K562 (cell line): ENCODE measurements around the gene RPS6KA2. TPM values are rescaled to one million over a fixed set of nuclear protein-coding genes. Genes with fewer than 3 reads are reported as not detected.

Experiments used
- ATAC-seq: fragments of 200-7000 bp; cut with Tn5 transposase; 3 replicates; pipeline ENCODE4 v1.9.1; 2020; ENCODE audit warnings: moderate library complexity
- BruUV-seq: library from RNA; stranded (reverse); fragments of 400-500 nt; replicated peaks from 2 replicates; lab custom pipeline; 2021; lab: Mats Ljungman, UMichigan
- CTCF ChIA-PET: fragments of 300-600 bp; formaldehyde crosslinking; extraction: SDS; loops from one replicate; lab custom pipeline; 2021; ENCODE audit warnings: low intra/inter-chr PET ratio; lab: Yijun Ruan, JAX
- POLR2A ChIA-PET: fragments of 300-600, 350-650 bp; sonication (Branson Sonifier 250); formaldehyde crosslinking; extraction: SDS; loops from one replicate; lab custom pipeline; 2021; ENCODE audit warnings: antibody characterized with exemption, inconsistent platforms; lab: Yijun Ruan, JAX
- DNase-seq, 4 experiments: peaks; one replicate each; pipeline versions ENCODE4 v3.0.0 to v3.0.0-alpha.2; 2011 to 2018; ENCODE audit warnings: low spot score in 3 of 4, mixed read lengths in 3 of 4; ENCODE audit errors: extremely low read depth in 1 of 4
- FAIRE-seq: peaks from 2 replicates; lab custom pipeline; 2011; peaks lifted over from hg19 to GRCh38; lab: Jason Lieb, UNC
- H2AFZ ChIP-seq: 2 replicates; pipeline ENCODE4 v1.6.0; 2011; ENCODE audit warnings: low read depth, low read length, control low read depth, inconsistent platforms
- H3K27ac ChIP-seq: fragments of 200-600 bp; 3 replicates; pipeline ENCODE4 v1.8.0; 2011; ENCODE audit warnings: low read depth, mild to moderate bottlenecking, control low read depth, inconsistent platforms, low read length, moderate library complexity, mixed read lengths; ENCODE audit errors: extremely low read depth
- H3K27me3 ChIP-seq, 2 experiments: fragments of 300-600 bp in 1 of 2; 2 replicates in 1 of 2; 3 replicates in 1 of 2; pipeline versions ENCODE4 v1.6.0 to v1.8.0; 2011; ENCODE audit warnings: inconsistent platforms in 2 of 2, low read length in 2 of 2, mild to moderate bottlenecking in 1 of 2, mixed read lengths in 1 of 2, moderate library complexity in 1 of 2; ENCODE audit not compliant: control insufficient read depth in 2 of 2, insufficient read depth in 2 of 2
- H3K36me3 ChIP-seq: fragments of 300-600 bp; 3 replicates; pipeline ENCODE4 v1.8.0; 2011; ENCODE audit warnings: mild to moderate bottlenecking, low read length, inconsistent platforms; ENCODE audit not compliant: control insufficient read depth, insufficient read depth
- H3K4me1 ChIP-seq, 2 experiments: fragments of 200-600 bp in 1 of 2; replicated peaks in 1 of 2; 2 replicates in 1 of 2; 3 replicates in 1 of 2; pipeline versions ENCODE4 v1.5.1 to v1.8.0; 2011; ENCODE audit warnings: inconsistent platforms in 2 of 2, low read length in 2 of 2, mild to moderate bottlenecking in 1 of 2, mixed read lengths in 1 of 2, moderate library complexity in 1 of 2; ENCODE audit not compliant: control insufficient read depth in 2 of 2, insufficient read depth in 2 of 2
- H3K4me2 ChIP-seq: 2 replicates; pipeline ENCODE4 v1.6.1; 2011; ENCODE audit warnings: low read length, control low read depth, inconsistent platforms, mixed read lengths; ENCODE audit not compliant: insufficient read depth
- H3K4me3 ChIP-seq: fragments of 200-600 bp; sonication (generic), shearing (Covaris generic); 2 replicates; pipeline ENCODE4 v1.5.1; 2016; ENCODE audit warnings: control low read depth, inconsistent platforms
- H3K79me2 ChIP-seq: fragments of 200-600 bp; 3 replicates; pipeline ENCODE4 v1.8.0; 2011; ENCODE audit warnings: low read length, inconsistent platforms; ENCODE audit not compliant: control insufficient read depth, insufficient read depth
- H3K9ac ChIP-seq, 2 experiments: 2 replicates each; pipeline versions ENCODE4 v1.6.0 to v1.6.1; 2011; ENCODE audit warnings: low read depth in 2 of 2, low read length in 2 of 2, control low read depth in 1 of 2, inconsistent platforms in 1 of 2, mild to moderate bottlenecking in 1 of 2, mixed read lengths in 1 of 2; ENCODE audit not compliant: insufficient read depth in 1 of 2
- H3K9me1 ChIP-seq: one replicate; pipeline ENCODE4 v1.6.0; 2011; ENCODE audit warnings: inconsistent platforms, mild to moderate bottlenecking, low read length, moderate library complexity; ENCODE audit not compliant: control insufficient read depth, insufficient read depth
- H3K9me3 ChIP-seq: replicated peaks from 2 replicates; pipeline ENCODE4 v1.5.1; 2011; ENCODE audit warnings: low read depth, low read length, inconsistent platforms; ENCODE audit not compliant: control insufficient read depth, insufficient read depth
- H4K20me1 ChIP-seq: replicated peaks from 2 replicates; pipeline ENCODE4 v1.6.1; 2011; ENCODE audit warnings: low read length, inconsistent platforms, mixed read lengths; ENCODE audit not compliant: control insufficient read depth, insufficient read depth
- AFF1 ChIP-seq, 2 experiments: fragments of 450-650 bp; IDR thresholded peaks; 2 replicates each; pipeline ENCODE4 v1.6.1; 2018; ENCODE audit warnings: mild to moderate bottlenecking in 2 of 2, low read depth in 1 of 2; ENCODE audit not compliant: partially characterized antibody in 2 of 2
- BHLHE40 ChIP-seq: IDR thresholded peaks from 2 replicates; pipeline ENCODE4 v1.6.1; 2011; ENCODE audit warnings: low read length, improper control_type of control experiment
- CBFA2T2 ChIP-seq: fragments of 450-650 bp; conservative IDR thresholded peaks from 2 replicates; pipeline ENCODE4 v1.6.1; 2017; ENCODE audit warnings: mild to moderate bottlenecking
- EHMT2 ChIP-seq: fragments of 450-650 bp; IDR thresholded peaks from 2 replicates; pipeline ENCODE4 v1.6.1; 2018; ENCODE audit warnings: antibody characterized with exemption
- FOXK2 ChIP-seq, 2 experiments: fragments of 450-650 bp; IDR thresholded peaks in 1 of 2; conservative IDR thresholded peaks in 1 of 2; 2 replicates each; pipeline ENCODE4 v1.6.1; 2016; ENCODE audit warnings: low read depth in 2 of 2, mild to moderate bottlenecking in 1 of 2
- FUS ChIP-seq: fragments of 200-400 bp; formaldehyde crosslinking; optimal IDR thresholded peaks from 2 replicates; pipeline ENCODE3; 2017; ENCODE audit warnings: low read depth, low read length
- HDAC8 ChIP-seq: fragments of 450-650 bp; IDR thresholded peaks from 2 replicates; pipeline ENCODE4 v1.6.1; 2016; ENCODE audit warnings: mild to moderate bottlenecking, missing genetic modification characterization, moderate library complexity, missing compliant biosample characterization
- IFI16 ChIP-seq: fragments of 250-450 bp; sonication (Bioruptor Pico); IDR thresholded peaks from 2 replicates; pipeline ENCODE4 v2.1.2; 2022; ENCODE audit warnings: mild to moderate bottlenecking, inconsistent platforms
- KHSRP ChIP-seq: fragments of 450-650 bp; IDR thresholded peaks from 2 replicates; pipeline ENCODE4 v1.6.1; 2017
- MBD1 ChIP-seq: fragments of 250-450 bp; sonication (Bioruptor Pico); IDR thresholded peaks from 2 replicates; pipeline ENCODE4 v1.8.0; 2022; ENCODE audit warnings: inconsistent platforms
- PCBP1 ChIP-seq: fragments of 200-400 bp; formaldehyde crosslinking; IDR thresholded peaks from 2 replicates; pipeline ENCODE4 v1.6.1; 2018; ENCODE audit warnings: mild to moderate bottlenecking, low read depth, low read length; ENCODE audit not compliant: poor library complexity, severe bottlenecking
- PHF20 ChIP-seq: fragments of 450-650 bp; IDR thresholded peaks from 2 replicates; pipeline ENCODE4 v1.6.1; 2018; ENCODE audit not compliant: partially characterized antibody
- PRMT5 ChIP-seq: sonication (generic); formaldehyde crosslinking; IDR thresholded peaks from 2 replicates; pipeline ENCODE4 v1.5.0; 2020; ENCODE audit warnings: missing genetic modification reagents
- SLC30A9 ChIP-seq: fragments of 250-450 bp; sonication (Bioruptor Pico); IDR thresholded peaks from 2 replicates; pipeline ENCODE4 v1.8.0; 2022; ENCODE audit warnings: mild to moderate bottlenecking, moderate library complexity
- TSC22D4 ChIP-seq: fragments of 450-650 bp; IDR thresholded peaks from 2 replicates; pipeline ENCODE4 v1.6.1; 2016; ENCODE audit warnings: missing genetic modification characterization, missing biosample characterization, control low read depth
- ZFX ChIP-seq: sonication (generic); formaldehyde crosslinking; IDR thresholded peaks from 2 replicates; pipeline ENCODE4 v1.8.0; 2022; ENCODE audit warnings: mild to moderate bottlenecking, missing genetic modification reagents, moderate library complexity
- ZNF217 ChIP-seq: sonication (generic); formaldehyde crosslinking; IDR thresholded peaks from 2 replicates; pipeline ENCODE4 v1.8.0; 2022; ENCODE audit warnings: mild to moderate bottlenecking, missing genetic modification reagents
- ZNF354B ChIP-seq: fragments of 250-450 bp; sonication (Bioruptor Pico); IDR thresholded peaks from 2 replicates; pipeline ENCODE4 v1.4.0; 2020
- ZNF740 ChIP-seq, 3 experiments: fragments of 200-800 bp in 1 of 3; sonication (Bioruptor generic) in 1 of 3; sonication (generic) in 1 of 3; formaldehyde crosslinking in 1 of 3; IDR thresholded peaks; 2 replicates each; pipeline versions ENCODE4 v1.6.1 to v1.8.0; 2016 to 2022; ENCODE audit warnings: mild to moderate bottlenecking in 2 of 3, missing compliant biosample characterization in 2 of 3, missing genetic modification characterization in 2 of 3, missing genetic modification reagents in 1 of 3
- WGBS: fragments of 100-300 bp; shearing (Covaris generic); methylation state at CpG from one replicate; pipeline ENCODE4 v1.1.6; 2016; ENCODE audit warnings: low coverage, mixed read lengths; ENCODE audit not compliant: insufficient coverage; ENCODE audit errors: missing lambda C conversion rate; 5-methylcytosine and 5-hydroxymethylcytosine counted together
- in situ Hi-C: fragments of 300-500 bp; cut with MboI; formaldehyde crosslinking; loops from 4 replicates; pipeline ENCODE4 v1.15.0; 2018; ENCODE audit warnings: inconsistent platforms, mixed read lengths
- intact Hi-C: fragments of 100-400 bp; cut with micrococcal nuclease; formaldehyde crosslinking; loops from 2 replicates; pipeline ENCODE4 v1.14.2; 2022
- polyA plus RNA-seq, 8 experiments: library from polyadenylated mRNA; depleted of rRNA in 4 of 8; stranded (reverse) in 5 of 8; unstranded in 3 of 8; fragments of >200 nt; fragmentation: Nextera tagmentation in 2 of 8; fragmentation: Illumina TruSeq in 1 of 8; extraction: Ambion mirVana in 2 of 8; extraction: Trizol in 1 of 8; gene quantifications; 2 replicates each; pipeline versions ENCODE4 v1.2.1 to v1.2.3, GENCODE V29; 2011 to 2014; ENCODE audit warnings: inconsistent platforms in 1 of 8, missing spikeins in 1 of 8
- total RNA-seq, 7 experiments: library from RNA; depleted of rRNA in 6 of 7; stranded (reverse); fragments of >200 nt in 6 of 7; fragmentation: Illumina TruSeq in 2 of 7; extraction: Trizol in 2 of 7; gene quantifications; 2 replicates each; pipeline versions ENCODE4 v1.2.1 to v1.2.3, GENCODE V29; 2011 to 2021; ENCODE audit warnings: low replicate concordance in 1 of 7

Gene RPS6KA2
- total and polyA plus RNA-seq, 9 of the 15 experiments (the other 6 are each of a cell fraction or from before 2014, with no cell fraction given) = 0.29 to 1.00 (median 0.53) TPM

- no peak overlapping the region for H3K4me2 ChIP-seq
- no peak for FAIRE-seq
- no peaks in the 10 kb centered on the region for H3K9me3 ChIP-seq
- in situ Hi-C loops (no loop called here), intact Hi-C loops (no loop called here)
- H3K9me1 ChIP-seq = no peaks in the 10 kb centered on the region
- H4K20me1 ChIP-seq = no peaks in the 10 kb centered on the region
- no peak overlapping the region for H3K4me3 ChIP-seq
- H3K9ac ChIP-seq = no peak overlapping the region
- H3K27ac ChIP-seq = no peak overlapping the region
- no peak for DNase-seq
- no peaks in the 10 kb centered on the region for H3K79me2 ChIP-seq
- ATAC-seq = no peak
- BruUV-seq = no TSS peak
- TF ChIP-seq ZFX (CRISPR knock-in tag) = no peak
- no peak for TF ChIP-seq SLC30A9 (CRISPR knock-in tag)
- no peak for TF ChIP-seq FOXK2 (conservative IDR thresholded peaks at IDR 0.05 in 1 of 2, IDR thresholded peaks at IDR 0.05 in 1 of 2; ENCODE audit: low read depth in 2 of 2)
- TF ChIP-seq MBD1 (CRISPR knock-in tag) = no peak
- TF ChIP-seq BHLHE40 = no peak
- no peak for TF ChIP-seq AFF1 (IDR thresholded peaks at IDR 0.05; ENCODE audit: low read depth in 1 of 2, partially characterized antibody in 2 of 2)
- TF ChIP-seq PRMT5 = no peak
- TF ChIP-seq PCBP1 = no peak
- TF ChIP-seq ZNF217 (CRISPR knock-in tag) = no peak
- no peak for TF ChIP-seq IFI16 (CRISPR knock-in tag)
- no peak for TF ChIP-seq HDAC8
- TF ChIP-seq TSC22D4 (tag) = no peak
- TF ChIP-seq KHSRP = no peak
- TF ChIP-seq ZNF354B (CRISPR knock-in tag) = no peak
- TF ChIP-seq CBFA2T2 = no peak
- no peak for TF ChIP-seq ZNF740 (CRISPR knock-in tag; IDR thresholded peaks at IDR 0.05)
- no peak for TF ChIP-seq ZNF740 (tag; IDR thresholded peaks at IDR 0.05)
- TF ChIP-seq FUS = no peak
- TF ChIP-seq PHF20 = no peak
- TF ChIP-seq EHMT2 = no peak
- 0% methylated on average over 14 of the region's 14 CpGs for WGBS
- POLR2A ChIA-PET = no interaction called here
- H3K4me1 ChIP-seq = no peaks in the 10 kb centered on the region; a peak in 1 of 5 replicates
- no peak overlapping the region for H2AFZ ChIP-seq
- CTCF ChIA-PET = no interaction called here
- H3K27me3 ChIP-seq = peaks cover 55 to 92% of the 10 kb centered on the region in 2 experiments
- H3K36me3 ChIP-seq = no peaks in the 10 kb centered on the region
Observed at GRCh38 chr6:166502453-166502852, 124.6 kb downstream of the RPS6KA2 start.
